Testis (tissue), 3 donors: Measurements from ENCODE around the gene P2RX6. TPM values are rescaled to one million over a fixed set of nuclear protein-coding genes. Genes with fewer than 3 reads are reported as not detected.

Source experiments
- DNase-seq: peaks from one replicate; pipeline ENCODE4 v3.0.0-alpha.2; 2019
- H3K27ac ChIP-seq, 2 donors: fragments of 200-600 bp; sonication (generic); one replicate each; pipeline ENCODE4 v1.5.1; 2019
- H3K27me3 ChIP-seq: fragments of 200-600 bp; sonication (generic); one replicate; pipeline ENCODE4 v1.5.1; 2019
- H3K36me3 ChIP-seq: fragments of 200-600 bp; sonication (generic); one replicate; pipeline ENCODE4 v1.5.1; 2017; ENCODE audit warnings: low read depth; ENCODE audit errors: missing control alignments
- H3K4me1 ChIP-seq: fragments of 200-600 bp; sonication (generic); one replicate; pipeline ENCODE4 v1.5.1; 2019
- H3K4me3 ChIP-seq, 2 donors: fragments of 200-600 bp; sonication (generic); one replicate each; pipeline ENCODE4 v1.5.1; 2017 to 2019
- H3K9me3 ChIP-seq: fragments of 200-600 bp; sonication (generic); one replicate; pipeline ENCODE4 v1.5.1; 2017
- POLR2A ChIP-seq: fragments of 450-650 bp; IDR thresholded peaks from one replicate; pipeline ENCODE4 v1.6.1; 2017; ENCODE audit warnings: antibody characterized with exemption, mild to moderate bottlenecking, moderate library complexity
- WGBS, 2 donors: methylation state at CpG; one replicate each; pipeline ENCODE4 v1.1.5; 2018; 5-methylcytosine and 5-hydroxymethylcytosine counted together
- intact Hi-C: fragments of 100-400 bp; cut with DNase I; formaldehyde crosslinking; loops from one replicate; pipeline ENCODE4 v1.15.1; 2023; ENCODE audit warnings: low total_unique reads
- polyA plus RNA-seq: library from polyadenylated mRNA; stranded (reverse); fragments of 350-450 nt; fragmentation: Illumina TruSeq; extraction: RNeasy Lipid Tissue Mini Kit (QIAGEN cat#74804); gene quantifications from one replicate; pipeline ENCODE4 v1.2.3, GENCODE V29; 2014; ENCODE audit warnings: low read depth, low replicate concordance; ENCODE audit not compliant: insufficient read depth
- total RNA-seq, 2 donors: library from RNA; depleted of rRNA; stranded (reverse); fragments of >200 nt; gene quantifications; one replicate each; pipeline ENCODE4 v1.2.3, GENCODE V29; 2016
- TF ChIP-seq, protein P1 (sequence below), 3 experiments: fragments of 450-650 bp in 2 of 3; fragments of 200-600 bp in 1 of 3; sonication (generic) in 1 of 3; IDR thresholded peaks; one replicate each; pipeline ENCODE4 v1.5.1; 2016 to 2019; ENCODE audit warnings: antibody characterized with exemption in 3 of 3, mild to moderate bottlenecking in 2 of 3, moderate library complexity in 1 of 3

The P2RX6 gene
- total and polyA plus RNA-seq, 3 donors from 2014 or later, result 5.2 to 24.0 (median 7.0) TPM

- TF ChIP-seq POLR2A, result no peak
- TF ChIP-seq, protein P1, sequence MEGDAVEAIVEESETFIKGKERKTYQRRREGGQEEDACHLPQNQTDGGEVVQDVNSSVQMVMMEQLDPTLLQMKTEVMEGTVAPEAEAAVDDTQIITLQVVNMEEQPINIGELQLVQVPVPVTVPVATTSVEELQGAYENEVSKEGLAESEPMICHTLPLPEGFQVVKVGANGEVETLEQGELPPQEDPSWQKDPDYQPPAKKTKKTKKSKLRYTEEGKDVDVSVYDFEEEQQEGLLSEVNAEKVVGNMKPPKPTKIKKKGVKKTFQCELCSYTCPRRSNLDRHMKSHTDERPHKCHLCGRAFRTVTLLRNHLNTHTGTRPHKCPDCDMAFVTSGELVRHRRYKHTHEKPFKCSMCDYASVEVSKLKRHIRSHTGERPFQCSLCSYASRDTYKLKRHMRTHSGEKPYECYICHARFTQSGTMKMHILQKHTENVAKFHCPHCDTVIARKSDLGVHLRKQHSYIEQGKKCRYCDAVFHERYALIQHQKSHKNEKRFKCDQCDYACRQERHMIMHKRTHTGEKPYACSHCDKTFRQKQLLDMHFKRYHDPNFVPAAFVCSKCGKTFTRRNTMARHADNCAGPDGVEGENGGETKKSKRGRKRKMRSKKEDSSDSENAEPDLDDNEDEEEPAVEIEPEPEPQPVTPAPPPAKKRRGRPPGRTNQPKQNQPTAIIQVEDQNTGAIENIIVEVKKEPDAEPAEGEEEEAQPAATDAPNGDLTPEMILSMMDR (IDR thresholded peaks at IDR 0.05), result no peak
- Histone ChIP-seq H3K4me3 (no peak overlapping the region), H3K4me1 (peaks cover 18% of the 10 kb centered on the region), H3K9me3 (no peaks in the 10 kb centered on the region), H3K36me3 (no peaks in the 10 kb centered on the region), H3K27me3 (no peaks in the 10 kb centered on the region), H3K27ac (peak overlapping the region; percentile 30 to 45)
- intact Hi-C loops, result no loop called here
- WGBS, 2 donors, result 67 to 72% methylated on average over 7 to 10 of the region's 10 CpGs
- no peak for DNase-seq
Observed at GRCh38 chr22:21015466-21016006, 571 bp downstream of the P2RX6 start.

DNA sequence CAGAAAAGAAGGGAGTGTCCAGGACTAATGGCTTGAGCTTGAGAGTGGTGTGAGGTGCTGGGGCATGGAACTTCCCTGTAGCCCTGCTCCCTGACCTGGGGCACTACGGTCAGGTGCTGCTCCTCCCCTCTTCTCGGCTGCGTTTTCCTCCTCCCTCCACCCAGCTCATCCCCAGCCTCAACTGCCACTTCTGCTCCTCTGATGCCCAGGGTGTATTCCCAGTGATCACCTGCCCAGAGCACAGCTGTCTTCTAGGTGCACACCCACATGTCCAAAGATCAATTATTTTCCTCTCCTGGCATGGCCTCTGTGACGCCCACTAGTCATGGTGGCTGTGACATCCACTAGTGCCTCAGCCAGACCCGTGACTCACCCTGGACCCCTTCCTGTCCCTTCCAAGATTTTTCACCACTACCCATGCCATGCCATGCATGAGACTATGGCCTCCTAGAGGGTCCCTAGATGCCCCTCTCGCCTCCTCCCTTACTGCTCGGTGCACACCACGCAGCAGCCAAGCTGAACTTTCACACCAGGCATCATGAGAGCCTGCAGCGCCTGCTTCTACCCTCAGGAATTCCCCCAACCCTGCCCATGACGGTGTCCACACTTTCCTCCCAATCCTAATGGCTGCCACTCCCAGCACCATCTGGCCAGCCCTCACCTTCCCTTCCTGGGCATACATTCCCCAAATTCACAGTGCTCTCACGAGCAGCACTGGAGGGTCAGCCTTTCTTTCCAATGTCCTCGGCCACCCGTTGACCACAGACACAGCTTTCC, 1.9 kb downstream of the P2RX6 start:
- Histone ChIP-seq H3K27me3 (no peaks in the 10 kb centered on the region), H3K4me1 (peaks cover 18% of the 10 kb centered on the region), H3K27ac (no peak overlapping the region), H3K9me3 (no peaks in the 10 kb centered on the region), H3K36me3 (no peaks in the 10 kb centered on the region), H3K4me3 (no peak overlapping the region)
- no peak for DNase-seq
- WGBS, 2 donors, result 87 to 90% methylated on average over 13 of the region's 13 CpGs
- no peak for TF ChIP-seq POLR2A
- TF ChIP-seq, protein P1 (IDR thresholded peaks at IDR 0.05), result no peak
- intact Hi-C loops, result no loop called here

- no peak for TF ChIP-seq POLR2A
- TF ChIP-seq, protein P1 (IDR thresholded peaks at IDR 0.05), result no peak
- DNase-seq, result no peak
- intact Hi-C loops, result no loop called here
- Histone ChIP-seq H3K27me3 (no peaks in the 10 kb centered on the region), H3K27ac (no peak overlapping the region), H3K4me1 (peaks cover 18% of the 10 kb centered on the region), H3K4me3 (no peak overlapping the region), H3K9me3 (no peaks in the 10 kb centered on the region), H3K36me3 (no peaks in the 10 kb centered on the region)
- WGBS, 2 donors, result 94 to 99% methylated on average over 3 to 4 of the region's 4 CpGs
Observed at GRCh38 chr22:21018314-21018713, 3.3 kb downstream of the P2RX6 start.

DNA sequence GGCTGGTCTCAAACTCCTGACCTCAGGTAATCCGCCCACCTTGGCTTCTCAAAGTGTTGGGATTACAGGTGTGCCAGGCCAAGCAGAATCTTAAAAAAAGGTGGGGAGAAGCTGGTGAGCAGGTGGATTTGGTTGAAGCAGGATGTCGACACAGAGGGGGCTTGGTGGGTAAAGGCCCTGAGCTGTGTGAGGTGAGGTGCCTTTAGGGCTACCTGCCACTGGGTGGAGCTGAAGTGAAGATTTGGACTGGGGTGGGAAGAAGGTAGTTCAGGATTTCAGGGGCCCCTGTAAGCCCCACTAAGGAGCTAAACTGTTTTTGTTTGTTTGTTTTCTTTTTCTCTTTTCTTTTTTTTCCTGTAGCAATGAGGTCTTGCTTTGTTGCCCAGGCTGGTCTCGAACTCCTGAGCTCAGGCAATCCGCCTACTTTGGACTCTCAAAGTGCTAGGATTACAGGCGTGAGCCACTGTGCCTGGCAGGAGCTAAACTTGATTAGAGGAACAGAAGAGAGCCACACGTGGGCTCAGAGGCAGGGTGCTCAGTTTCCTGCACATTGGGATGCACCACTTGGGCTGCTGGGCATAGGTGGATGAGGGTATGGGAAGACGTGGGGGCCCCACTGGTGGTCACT, 6.0 kb downstream of the P2RX6 start:
- Histone ChIP-seq H3K27me3 (no peaks in the 10 kb centered on the region), H3K4me1 (no peaks in the 10 kb centered on the region), H3K9me3 (no peaks in the 10 kb centered on the region), H3K4me3 (no peak overlapping the region), H3K27ac (no peak overlapping the region), H3K36me3 (no peaks in the 10 kb centered on the region)
- 76 to 80% methylated on average over 7 of the region's 7 CpGs for WGBS, 2 donors
- no peak for DNase-seq
- intact Hi-C loops, result no loop called here
- TF ChIP-seq, protein P1 (IDR thresholded peaks at IDR 0.05), result no peak
- TF ChIP-seq POLR2A, result no peak
